Skin epidermis (tissue), 12 donors: ENCODE measurements around the gene ARRDC3.
"Not testable (repeated sequence)": the region's sequence is repeated elsewhere in the genome, so short reads cannot be mapped to it uniquely, and the experiment has no call there.

Experiments used
- H3K27ac ChIP-seq, 21 experiments: fragments of 200-600 bp; sonication (generic) in 11 of 21; one replicate each; pipeline ENCODE4 v1.5.0; 2020; ENCODE audit warnings: mild to moderate bottlenecking in 3 of 21, inconsistent platforms in 2 of 21, moderate library complexity in 2 of 21
- H3K4me3 ChIP-seq, 7 experiments: fragments of 200-600 bp; sonication (generic) in 2 of 7; one replicate each; pipeline ENCODE4 v1.5.0; 2020; ENCODE audit warnings: inconsistent platforms in 2 of 7, mild to moderate bottlenecking in 2 of 7, moderate library complexity in 1 of 7

The ARRDC3 gene

DNA sequence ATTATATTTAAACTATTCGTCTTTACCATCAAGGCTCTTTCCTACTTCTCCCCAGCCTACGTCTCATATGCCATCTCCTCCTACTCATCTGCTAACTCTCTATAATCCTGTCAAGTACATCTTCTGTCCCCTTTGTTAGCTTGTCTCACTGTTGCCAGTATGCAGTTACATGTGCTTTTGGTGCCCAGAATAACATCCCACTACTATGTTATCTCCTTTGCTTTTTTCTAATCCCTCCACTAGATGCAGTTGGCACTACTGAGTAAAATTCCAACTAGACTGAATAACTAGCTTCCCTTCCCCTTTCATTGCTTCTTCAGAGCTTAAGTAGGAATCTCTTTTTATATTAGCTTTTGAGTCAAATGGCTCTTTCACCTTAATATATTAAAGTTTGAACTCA, 3.0 kb upstream of the ARRDC3 start:
- Histone ChIP-seq H3K4me3 (no peak overlapping the region), H3K27ac (no peak overlapping the region)

DNA sequence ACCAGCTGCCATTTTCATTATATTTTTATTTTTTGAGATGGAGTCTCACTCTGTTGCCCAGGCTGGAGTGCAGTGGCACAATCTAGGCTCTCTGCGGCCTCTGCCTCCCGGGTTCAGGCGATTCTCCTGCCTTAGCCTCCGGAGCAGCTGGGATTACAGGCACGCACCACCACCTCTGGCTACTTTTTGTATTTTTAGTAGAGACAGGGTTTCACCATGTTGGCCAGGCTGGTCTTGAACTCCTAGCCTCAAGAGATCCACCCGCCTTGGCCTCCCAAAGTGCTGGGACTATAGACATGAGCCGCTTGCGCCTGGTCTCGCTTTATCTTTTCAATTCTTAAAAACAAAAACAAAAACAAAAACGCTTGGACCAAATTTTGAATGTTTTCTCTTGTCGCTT, 2.5 kb upstream of the ARRDC3 start:
- H3K27ac ChIP-seq, H3K4me3 ChIP-seq: not testable (repeated sequence)

DNA sequence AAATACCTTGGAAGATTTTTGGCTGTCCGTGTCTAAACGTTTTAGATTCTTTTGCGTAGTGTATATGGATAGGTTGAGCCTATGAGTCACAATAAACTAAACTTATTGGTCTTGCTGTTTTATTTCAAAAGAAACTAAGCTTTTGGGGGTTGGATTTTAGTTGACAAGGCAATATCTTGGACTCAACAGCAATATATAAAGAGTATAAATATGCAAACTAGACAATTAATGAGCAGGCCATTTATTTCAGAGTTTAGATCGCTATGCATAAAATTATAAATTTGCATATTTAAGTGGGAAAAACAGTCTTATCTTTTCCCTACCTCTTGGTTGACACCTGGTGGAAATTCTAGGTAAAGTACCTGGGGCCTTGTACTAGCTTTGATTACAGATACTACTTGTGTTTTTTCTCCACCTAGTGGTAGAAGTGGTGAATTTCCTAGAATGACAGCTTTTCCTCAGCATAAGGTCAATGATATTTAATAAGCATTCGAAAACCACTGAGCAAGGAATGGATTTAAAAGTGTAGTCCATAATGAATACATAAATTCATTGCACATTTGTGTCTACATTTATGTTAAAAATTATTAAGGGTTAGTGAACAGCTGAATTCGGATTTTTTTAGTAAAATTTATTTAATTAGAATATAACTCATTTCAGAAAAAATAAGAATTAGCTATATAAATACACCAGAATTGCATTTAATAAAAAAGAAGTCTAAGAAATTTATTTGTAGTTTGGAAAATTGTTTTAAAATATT, 1.7 kb upstream of the ARRDC3 start:
- H3K4me3 ChIP-seq, result peak overlapping the region in 6 of 7 experiments; percentile 61 to 84 (median 72)
- H3K27ac ChIP-seq, result peak overlapping the region in 20 of 21 experiments; percentile 71 to 100 (median 97)

DNA sequence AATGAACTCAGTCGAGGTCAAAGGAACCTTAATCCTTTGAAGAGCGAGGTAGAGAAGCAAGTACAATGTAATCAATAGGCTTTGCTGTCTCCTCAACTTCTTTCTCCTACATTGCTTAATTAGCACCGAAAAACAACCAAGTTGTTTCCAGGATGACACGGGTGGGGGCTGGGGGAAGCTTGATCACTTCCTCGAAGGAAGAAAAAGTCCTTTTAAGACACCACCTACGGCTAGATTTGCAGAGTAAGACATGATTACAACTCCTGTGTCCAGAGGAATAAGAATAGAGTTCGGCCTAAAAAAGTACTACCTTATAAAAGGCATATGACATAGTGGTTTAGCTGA, 811 bp upstream of the ARRDC3 start:
- peak overlapping the region; percentile 61 to 84 (median 69) for H3K4me3 ChIP-seq
- peak overlapping the region; percentile 28 to 100 (median 97) for H3K27ac ChIP-seq

DNA sequence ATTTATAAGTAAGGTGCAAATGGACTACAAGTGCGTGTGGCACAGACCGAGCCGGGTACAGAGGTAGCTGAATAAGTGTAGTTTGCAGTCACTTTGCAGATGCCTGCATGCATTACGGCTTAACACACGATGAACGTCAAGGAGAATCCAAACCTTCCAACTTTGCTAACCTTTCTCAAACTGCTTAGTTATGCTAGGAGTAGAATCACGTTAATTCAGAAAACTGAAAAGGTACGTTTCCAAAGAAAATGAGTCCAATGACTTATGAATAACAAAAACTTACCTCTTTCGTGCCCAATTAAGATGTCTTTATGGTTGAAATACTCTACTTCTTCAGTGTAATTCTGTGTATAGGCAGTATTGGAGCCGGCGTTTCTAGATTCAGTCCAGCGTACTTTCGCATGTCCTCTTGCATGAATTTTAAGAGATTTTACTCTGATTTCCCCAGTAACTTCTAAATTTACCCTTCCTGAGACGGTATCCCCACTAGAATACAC, 539 bp downstream of the ARRDC3 start:
- peak overlapping the region; percentile 62 to 100 (median 97) for H3K27ac ChIP-seq

DNA sequence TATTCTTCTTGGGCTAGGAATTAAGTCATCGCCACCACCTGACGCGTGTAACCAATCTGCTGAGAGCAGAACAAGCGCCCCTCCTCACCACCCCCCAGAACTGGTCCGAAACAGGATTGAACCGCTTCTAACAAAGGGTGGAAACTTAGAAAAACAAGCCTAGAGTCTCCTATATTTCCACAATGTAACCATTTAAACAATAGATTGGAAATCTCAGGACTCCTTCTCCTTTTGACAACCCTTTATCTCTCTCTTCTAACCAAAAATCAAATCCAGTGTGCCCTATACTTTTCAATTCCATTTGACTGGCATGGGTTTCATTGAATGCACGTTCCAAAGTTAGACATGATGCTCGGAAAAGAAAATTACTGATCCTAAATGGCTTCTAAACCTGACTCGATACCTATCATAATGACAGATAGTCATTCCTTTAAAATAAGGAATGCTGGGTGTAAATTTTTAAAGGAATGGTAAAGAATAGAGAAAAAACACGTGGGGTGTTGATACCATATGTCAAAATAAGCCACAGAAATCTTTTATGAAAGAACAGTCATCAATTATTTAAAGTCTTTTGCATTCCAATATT, 1.2 kb downstream of the ARRDC3 start:
- Histone ChIP-seq H3K4me3 (peak overlapping the region; percentile 61 to 84 (median 69)), H3K27ac (peak overlapping the region; percentile 62 to 100 (median 97))

More for the DNA sequence above, 539 bp downstream of the ARRDC3 start:
- H3K4me3 ChIP-seq, result peak overlapping the region; percentile 61 to 84 (median 69)

DNA sequence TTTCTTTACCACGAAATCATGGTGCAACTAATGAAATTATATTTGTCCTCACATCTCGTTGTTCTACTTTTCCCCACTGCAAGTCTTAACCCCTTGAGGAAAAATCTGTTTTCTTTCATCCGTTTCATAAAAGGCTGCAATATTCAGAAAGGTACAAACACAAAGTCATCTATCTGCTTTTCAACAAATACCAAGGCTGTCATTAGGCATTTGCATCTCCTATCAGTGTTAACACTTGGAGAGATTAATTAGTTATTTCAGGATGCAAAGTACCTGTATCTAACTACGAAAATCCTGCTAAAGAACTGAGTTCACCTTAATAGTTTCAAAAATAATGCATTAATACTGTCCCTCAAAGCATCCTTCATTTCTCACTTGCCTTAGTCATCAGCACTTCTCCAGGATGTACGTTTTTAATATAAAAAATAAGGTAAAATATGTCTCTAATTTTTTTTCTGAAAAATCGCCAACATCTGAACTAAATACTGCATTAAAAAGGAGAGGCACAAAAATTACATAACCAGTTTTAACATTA, 1.8 kb downstream of the ARRDC3 start:
- H3K4me3 ChIP-seq, result peak overlapping the region; percentile 61 to 84 (median 69)
- H3K27ac ChIP-seq, result peak overlapping the region; percentile 62 to 100 (median 97)

DNA sequence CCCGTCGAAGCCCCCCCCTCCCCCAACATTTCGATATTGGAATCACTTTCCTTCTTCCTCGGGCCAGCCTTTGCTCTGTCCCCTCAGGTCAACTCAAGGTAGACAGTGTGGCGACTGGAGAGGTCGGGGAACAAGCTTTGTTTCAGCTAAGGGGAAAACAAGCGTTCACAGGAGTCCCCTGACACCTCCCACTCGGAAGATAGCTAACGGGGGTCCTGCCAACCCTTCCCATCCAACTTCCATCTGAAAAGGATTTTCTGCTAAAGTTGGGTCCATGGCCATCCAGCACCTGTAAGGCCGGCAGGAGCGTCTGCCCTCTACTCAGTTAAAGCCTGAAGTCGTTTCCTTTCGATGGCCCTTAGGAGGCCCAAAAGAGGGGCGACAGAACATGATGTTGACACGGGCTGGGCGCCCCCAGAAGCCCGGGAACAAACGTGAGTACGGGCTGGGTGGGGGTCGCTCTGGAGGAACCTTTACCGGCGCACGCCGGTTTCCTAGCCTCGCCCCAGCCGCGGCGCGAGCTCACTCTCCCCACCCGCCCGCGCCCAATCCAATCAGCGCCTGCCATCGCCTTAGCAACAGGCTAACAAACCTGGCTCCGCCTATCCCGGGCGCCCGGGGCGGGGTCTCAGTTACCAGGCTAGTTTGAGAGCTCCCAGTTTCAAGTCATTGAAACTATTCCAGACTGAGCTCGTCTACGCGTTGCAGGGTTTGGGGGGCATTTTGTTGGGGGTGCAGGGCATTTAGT, 2.5 kb downstream of the ARRDC3 start:
- H3K4me3 ChIP-seq, result peak overlapping the region; percentile 61 to 84 (median 69)
- peak overlapping the region; percentile 92 to 100 (median 97) for H3K27ac ChIP-seq

DNA sequence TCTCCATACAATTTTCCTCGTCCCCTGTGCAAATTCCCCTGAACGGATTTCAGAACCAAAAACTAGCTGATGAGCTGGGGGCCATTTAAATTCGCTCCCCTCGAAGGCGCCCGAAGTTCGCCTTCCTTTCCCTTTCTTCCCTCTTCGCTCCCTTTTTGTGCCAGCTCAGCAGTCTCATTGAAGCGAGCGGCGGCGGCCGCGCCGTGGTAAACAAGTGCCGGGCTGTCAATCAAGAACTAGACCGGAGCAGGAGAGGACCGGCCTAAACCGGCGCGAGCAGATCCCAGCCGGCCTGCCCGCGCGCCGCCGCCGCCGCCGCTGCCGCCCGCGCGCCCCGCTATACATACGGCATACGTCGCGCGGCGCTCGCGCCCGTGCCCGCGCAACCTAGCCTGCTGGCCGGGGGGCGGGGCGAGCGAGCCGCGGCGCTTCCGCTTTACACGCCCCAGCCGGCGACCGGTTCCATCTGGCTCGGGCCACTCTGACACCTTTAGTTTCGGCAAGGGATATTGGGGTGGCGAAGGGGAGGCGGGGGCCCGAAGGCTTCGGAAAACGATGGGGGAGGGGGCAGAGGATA, 3.1 kb downstream of the ARRDC3 start:
- Histone ChIP-seq H3K27ac (peak overlapping the region; percentile 92 to 100 (median 97)), H3K4me3 (peak overlapping the region; percentile 61 to 84 (median 69))

DNA sequence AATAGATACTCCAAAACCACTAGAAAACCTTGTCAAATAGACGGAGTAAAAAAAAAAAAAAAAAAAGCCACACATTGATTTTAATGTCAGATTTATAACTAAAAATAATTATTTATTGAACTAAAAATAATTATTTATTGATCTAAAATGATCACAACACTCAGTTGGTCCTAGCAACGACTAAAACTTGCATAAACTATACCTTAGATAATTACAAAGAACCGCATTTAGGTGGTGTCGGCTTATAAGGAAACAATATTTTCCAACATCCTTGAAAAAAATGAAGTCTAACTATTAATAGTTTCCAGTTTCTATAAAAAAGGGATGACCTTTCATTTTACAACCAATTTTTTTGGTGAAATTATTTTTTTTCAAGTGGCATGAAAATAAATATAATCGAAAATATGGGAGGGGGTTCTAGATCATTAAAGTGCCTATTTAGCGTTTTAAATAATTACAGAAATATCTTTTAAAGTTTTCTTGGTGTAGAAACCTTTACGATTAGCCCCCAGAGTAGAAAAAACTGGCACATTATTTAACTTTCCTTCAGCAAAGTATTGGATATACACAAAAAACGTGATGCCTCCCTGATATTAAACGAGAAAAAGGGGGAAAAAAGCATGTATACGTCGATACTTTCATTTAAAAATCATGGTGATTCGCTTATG, 3.7 kb downstream of the ARRDC3 start:
- Histone ChIP-seq H3K4me3 (peak overlapping the region; percentile 61 to 84 (median 69)), H3K27ac (peak overlapping the region; percentile 60 to 100 (median 97))

DNA sequence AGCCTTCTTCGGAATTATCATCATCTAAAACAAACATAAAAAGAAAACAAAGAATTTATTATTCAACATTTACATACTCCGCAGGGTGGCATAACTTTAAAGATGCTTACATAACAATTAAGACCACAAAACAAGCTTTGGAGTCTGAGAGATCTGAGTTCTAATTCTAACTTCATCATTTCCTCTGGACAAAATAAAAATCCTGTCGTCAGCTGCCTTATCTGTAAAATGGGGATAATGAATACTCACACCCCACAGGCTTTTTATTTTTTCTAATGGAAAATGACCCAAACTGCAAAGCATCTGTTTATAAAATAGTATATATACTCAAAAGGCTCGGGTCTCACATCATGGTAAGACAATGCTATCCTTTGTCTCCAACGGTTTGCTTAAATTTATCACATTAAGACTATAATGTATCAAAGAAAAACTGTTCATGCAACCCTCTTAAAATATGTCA, 4.3 kb downstream of the ARRDC3 start:
- H3K4me3 ChIP-seq, result peak overlapping the region; percentile 61 to 84 (median 69)
- H3K27ac ChIP-seq, result peak overlapping the region in 18 of 21 experiments; percentile 93 to 100 (median 98)

DNA sequence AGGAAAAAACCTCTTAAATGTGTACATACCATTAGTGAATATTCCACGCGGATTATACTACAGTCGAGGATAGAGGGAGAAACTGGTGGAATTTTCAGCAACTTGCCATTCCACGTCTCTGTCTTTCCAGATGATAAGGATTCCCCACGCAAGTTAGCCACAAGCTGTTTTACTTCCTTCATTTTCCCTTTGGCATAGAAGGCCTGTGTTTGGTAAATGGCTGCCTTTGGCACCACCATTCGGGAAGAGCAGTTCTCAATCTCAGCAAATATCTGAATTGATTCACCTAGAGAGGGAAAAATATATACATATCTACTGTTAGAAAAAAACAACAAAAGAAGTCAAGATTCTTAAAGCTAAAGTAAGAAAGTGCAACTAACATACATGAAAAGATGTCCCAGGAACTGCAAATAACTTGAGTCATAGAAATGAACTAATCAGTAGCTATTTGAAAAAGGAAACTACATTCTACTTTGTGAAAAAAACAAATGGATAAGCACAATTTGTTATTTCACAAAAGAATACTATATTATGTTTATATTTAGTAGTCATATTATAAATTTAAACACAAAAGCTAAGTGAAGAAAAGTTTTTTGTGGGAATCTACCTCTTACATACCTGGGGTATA, 8.1 kb downstream of the ARRDC3 start:
- H3K27ac ChIP-seq, result peak overlapping the region in 5 of 21 experiments; percentile 4 to 63 (median 25)
- H3K4me3 ChIP-seq, result no peak overlapping the region

DNA sequence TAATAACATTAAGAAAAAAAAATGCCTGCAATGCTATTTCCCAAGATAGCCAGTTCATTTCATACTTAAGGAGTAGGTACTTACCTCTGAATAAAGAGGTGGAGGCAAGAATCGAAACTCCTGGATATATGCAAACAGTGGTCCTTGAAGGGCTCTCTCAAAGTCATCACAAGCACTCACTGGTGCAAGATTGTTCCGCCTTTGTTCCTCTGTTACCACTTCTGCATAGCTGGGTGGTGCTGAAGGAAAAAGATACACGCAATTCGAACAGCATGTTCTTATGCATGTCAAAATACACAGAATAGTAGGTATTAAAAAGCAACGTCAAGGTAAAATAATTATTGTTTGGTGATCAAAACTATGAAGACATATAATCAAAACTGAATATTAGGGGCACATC, 9.5 kb downstream of the ARRDC3 start:
- H3K4me3 ChIP-seq, result no peak overlapping the region
- H3K27ac ChIP-seq, result no peak overlapping the region

DNA sequence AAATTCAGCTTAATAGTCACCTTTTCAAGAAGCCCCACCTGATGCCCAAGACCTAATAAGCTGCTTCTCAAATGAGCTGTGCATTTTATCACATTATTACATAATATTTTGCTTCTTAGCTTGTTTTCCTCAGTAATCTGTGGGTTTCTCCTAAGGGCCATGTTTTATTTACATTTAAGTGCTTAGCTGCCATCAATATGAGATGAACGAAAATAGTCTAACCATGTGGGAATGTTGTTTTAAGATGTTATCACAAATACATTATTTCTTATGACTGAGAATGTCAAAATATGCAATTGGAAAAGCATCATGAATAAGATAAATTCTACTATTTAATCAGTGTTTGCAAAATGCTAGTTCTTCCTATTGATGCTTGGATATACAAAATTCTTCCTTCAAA, 10.1 kb downstream of the ARRDC3 start:
- Histone ChIP-seq H3K4me3 (no peak overlapping the region), H3K27ac (peak overlapping the region in 3 of 21 experiments; percentile 13 to 40 (median 13))

DNA sequence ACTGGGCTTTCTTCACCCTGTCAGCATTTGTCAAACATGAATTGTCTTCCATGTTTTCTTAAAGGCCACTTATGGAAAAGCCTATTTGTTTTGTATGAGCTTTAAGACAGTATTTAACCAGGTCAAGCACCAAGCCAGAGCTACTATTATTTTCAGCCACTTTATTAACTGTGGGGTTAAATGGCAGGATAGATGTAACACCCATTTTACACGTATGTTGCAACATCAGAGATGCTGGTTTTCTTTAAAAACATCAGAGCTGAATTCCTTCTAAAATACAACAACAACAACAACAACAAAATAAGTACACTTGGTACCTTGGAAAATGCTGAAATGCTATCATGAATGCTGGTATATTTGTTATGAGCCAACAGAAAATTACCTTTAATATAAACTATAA, 13.6 kb downstream of the ARRDC3 start:
- Histone ChIP-seq H3K4me3 (no peak overlapping the region), H3K27ac (no peak overlapping the region)

DNA sequence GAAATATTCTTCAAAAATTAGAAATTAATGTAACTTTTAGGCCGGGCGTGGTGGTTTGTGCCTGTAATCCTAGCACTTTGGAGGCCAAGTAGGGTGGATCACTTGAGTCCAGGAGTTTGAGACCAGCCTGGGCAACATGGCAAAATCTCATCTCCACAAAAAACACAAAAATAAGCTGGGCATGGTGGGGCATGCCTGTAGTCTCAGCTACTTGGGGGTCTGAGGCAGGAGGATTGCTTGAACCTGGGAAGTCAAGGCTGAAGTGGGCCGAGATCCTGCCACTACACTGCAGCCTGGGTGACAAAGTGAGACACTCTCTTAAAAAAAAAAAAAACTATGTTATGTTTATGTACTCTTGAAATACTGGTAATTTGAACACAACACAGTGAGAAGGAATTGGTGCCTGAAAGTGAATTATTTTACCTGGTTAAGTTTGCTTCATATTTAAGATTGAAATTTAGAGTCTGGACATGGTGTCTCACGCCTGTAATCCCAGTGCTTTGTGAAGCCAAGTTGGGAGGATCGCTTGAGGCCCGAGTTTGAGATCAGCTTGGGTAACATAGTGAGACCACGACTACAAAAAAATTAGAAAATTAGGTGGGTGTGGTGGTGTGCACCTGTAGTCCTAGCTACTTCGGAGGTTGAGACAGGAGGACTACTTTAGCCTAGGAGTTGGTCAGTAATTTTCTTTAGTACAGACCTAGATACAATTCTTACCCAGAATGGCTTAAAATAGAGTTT, 15.0 kb downstream of the ARRDC3 start:
- Histone ChIP-seq H3K27ac (peak overlapping the region in 1 of 21 experiments; percentile 54), H3K4me3 (no peak overlapping the region)

DNA sequence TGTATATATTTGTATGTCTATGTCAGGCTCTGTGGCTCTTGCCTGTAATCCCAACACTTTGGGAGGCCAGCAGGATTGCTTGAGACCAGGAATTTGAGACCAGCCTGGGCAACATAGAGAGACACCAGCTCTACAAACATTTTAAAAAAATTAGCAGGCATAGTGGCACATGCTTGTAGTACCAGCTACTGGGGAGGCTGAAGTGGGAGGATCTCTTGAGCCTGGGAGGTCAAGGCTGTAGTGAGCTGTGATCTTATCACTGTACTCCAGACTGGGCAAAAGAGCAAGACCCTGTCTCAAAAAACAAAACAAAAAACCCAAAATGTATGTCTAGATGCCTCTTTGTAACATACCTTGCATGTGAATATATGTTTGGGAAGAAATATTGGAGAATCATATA, 15.8 kb downstream of the ARRDC3 start:
- Histone ChIP-seq H3K27ac (peak overlapping the region in 1 of 21 experiments; percentile 54), H3K4me3 (no peak overlapping the region)

DNA sequence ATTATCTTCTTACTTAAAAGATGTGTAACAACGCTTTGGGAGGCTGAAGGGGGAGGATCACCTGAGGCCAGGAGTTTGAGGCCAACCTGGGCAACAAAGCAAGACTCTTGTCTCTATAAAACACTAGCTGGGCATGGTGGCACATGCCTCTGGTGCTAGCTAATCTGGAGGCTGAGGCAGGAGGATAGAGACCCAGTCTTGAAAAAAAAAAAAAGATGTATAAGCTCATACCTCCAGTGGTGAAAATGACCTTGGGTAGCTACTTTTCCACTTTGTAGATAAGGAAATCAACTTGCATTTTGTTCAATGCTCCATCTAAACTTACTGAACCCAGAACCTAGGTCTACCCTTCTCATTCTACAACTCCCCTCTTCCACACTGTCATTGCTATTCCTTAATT, 16.6 kb downstream of the ARRDC3 start:
- peak overlapping the region in 1 of 21 experiments; percentile 54 for H3K27ac ChIP-seq
- H3K4me3 ChIP-seq, result no peak overlapping the region
